ENCODE measurements around the gene CCDC68.

The CCDC68 gene

GRCh38 chr18:54880395-54881105 is 78.7 kb downstream of the CCDC68 start:
- Histone ChIP-seq H3K9me3 (replicated peaks; ENCODE audit: insufficient read depth, low read length) (no peaks in the 10 kb centered on the region), H3K36me3 (replicated peaks; ENCODE audit: insufficient read depth, low read length) (no peaks in the 10 kb centered on the region), H3K4me3 (ENCODE audit: low read length) (no peak overlapping the region), H3K9me2 (replicated peaks; ENCODE audit: insufficient read depth, low read length) (no peaks in the 10 kb centered on the region), H3K27me3 (replicated peaks; ENCODE audit: insufficient read depth, low read length) (no peaks in the 10 kb centered on the region), H3K79me2 (ENCODE audit: low read length) (no peaks in the 10 kb centered on the region), H3K27ac (ENCODE audit: low read length) (no peak overlapping the region), H3K4me1 (ENCODE audit: low read length) (no peaks in the 10 kb centered on the region), H4K20me1 (ENCODE audit: insufficient read depth, low read length) (no peaks in the 10 kb centered on the region), H3F3A (ENCODE audit: insufficient read depth, low read length) (no peaks in the 10 kb centered on the region), H2AFZ (ENCODE audit: low read length) (no peak overlapping the region), H3K9ac (ENCODE audit: low read length) (no peak overlapping the region), H3K4me2 (ENCODE audit: low read depth, low read length) (no peak overlapping the region)
- TF ChIP-seq EZH2 (optimal IDR thresholded peaks at IDR 0.05; ENCODE audit: low read depth, low read length) = no peak
- DNase-seq = no peak

DNA sequence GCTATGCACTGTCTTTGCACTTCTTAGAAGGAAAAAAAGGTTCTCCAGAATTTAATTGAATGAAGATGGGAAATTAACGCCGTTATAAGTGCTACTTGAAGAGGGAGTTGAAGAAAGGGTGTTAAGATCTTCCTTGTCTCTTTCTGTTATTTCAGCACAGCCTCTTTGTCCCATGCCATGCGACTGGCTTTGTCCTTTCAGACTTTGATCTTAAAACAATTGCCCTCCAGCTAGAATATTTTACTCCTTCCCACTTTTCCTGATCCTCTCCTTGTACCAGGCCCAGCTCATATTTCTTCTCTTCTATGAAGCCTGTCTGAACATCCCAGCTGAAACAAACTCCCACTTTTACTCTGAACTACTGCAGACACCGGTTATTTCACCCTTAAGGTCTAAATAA is 79.6 kb downstream of the CCDC68 start:
- no peaks in the 10 kb centered on the region for H3K9me3 ChIP-seq (replicated peaks; ENCODE audit: insufficient read depth, low read length)
- no peaks in the 10 kb centered on the region for H3F3A ChIP-seq (ENCODE audit: insufficient read depth, low read length)
- no peaks in the 10 kb centered on the region for H3K9me2 ChIP-seq (replicated peaks; ENCODE audit: insufficient read depth, low read length)
- no peak for TF ChIP-seq EZH2phosphoT487 (IDR thresholded peaks at IDR 0.05; ENCODE audit: low read length)
- no peak for TF ChIP-seq EZH2 (optimal IDR thresholded peaks at IDR 0.05; ENCODE audit: low read depth, low read length)
- TF ChIP-seq, protein P1, sequence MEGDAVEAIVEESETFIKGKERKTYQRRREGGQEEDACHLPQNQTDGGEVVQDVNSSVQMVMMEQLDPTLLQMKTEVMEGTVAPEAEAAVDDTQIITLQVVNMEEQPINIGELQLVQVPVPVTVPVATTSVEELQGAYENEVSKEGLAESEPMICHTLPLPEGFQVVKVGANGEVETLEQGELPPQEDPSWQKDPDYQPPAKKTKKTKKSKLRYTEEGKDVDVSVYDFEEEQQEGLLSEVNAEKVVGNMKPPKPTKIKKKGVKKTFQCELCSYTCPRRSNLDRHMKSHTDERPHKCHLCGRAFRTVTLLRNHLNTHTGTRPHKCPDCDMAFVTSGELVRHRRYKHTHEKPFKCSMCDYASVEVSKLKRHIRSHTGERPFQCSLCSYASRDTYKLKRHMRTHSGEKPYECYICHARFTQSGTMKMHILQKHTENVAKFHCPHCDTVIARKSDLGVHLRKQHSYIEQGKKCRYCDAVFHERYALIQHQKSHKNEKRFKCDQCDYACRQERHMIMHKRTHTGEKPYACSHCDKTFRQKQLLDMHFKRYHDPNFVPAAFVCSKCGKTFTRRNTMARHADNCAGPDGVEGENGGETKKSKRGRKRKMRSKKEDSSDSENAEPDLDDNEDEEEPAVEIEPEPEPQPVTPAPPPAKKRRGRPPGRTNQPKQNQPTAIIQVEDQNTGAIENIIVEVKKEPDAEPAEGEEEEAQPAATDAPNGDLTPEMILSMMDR (IDR thresholded peaks at IDR 0.05; ENCODE audit: low read length) = no peak
- H3K9ac ChIP-seq (ENCODE audit: low read length) = no peak overlapping the region
- no peak overlapping the region for H3K4me3 ChIP-seq (ENCODE audit: low read length)
- no peak overlapping the region for H3K27ac ChIP-seq (ENCODE audit: low read length)
- H3K4me1 ChIP-seq (ENCODE audit: low read length) = no peaks in the 10 kb centered on the region
- H2AFZ ChIP-seq (ENCODE audit: low read length) = no peak overlapping the region
- no peaks in the 10 kb centered on the region for H4K20me1 ChIP-seq (ENCODE audit: insufficient read depth, low read length)
- no peak for DNase-seq
- H3K27me3 ChIP-seq (replicated peaks; ENCODE audit: insufficient read depth, low read length) = no peaks in the 10 kb centered on the region
- no peaks in the 10 kb centered on the region for H3K79me2 ChIP-seq (ENCODE audit: low read length)
- no peak overlapping the region for H3K4me2 ChIP-seq (ENCODE audit: low read depth, low read length)
- H3K36me3 ChIP-seq (replicated peaks; ENCODE audit: insufficient read depth, low read length) = no peaks in the 10 kb centered on the region

GRCh38 chr18:54878659-54879358 is 80.5 kb downstream of the CCDC68 start:
- H3K36me3 ChIP-seq (replicated peaks; ENCODE audit: insufficient read depth, low read length) = no peaks in the 10 kb centered on the region
- H3K4me2 ChIP-seq (ENCODE audit: low read depth, low read length) = no peak overlapping the region
- no peaks in the 10 kb centered on the region for H3K4me1 ChIP-seq (ENCODE audit: low read length)
- no peak for DNase-seq
- H3K27me3 ChIP-seq (replicated peaks; ENCODE audit: insufficient read depth, low read length) = no peaks in the 10 kb centered on the region
- TF ChIP-seq EZH2 (optimal IDR thresholded peaks at IDR 0.05; ENCODE audit: low read depth, low read length) (no peak), EZH2phosphoT487 (IDR thresholded peaks at IDR 0.05; ENCODE audit: low read length) (no peak)
- TF ChIP-seq, protein P1 (IDR thresholded peaks at IDR 0.05; ENCODE audit: low read length) = no peak
- H3F3A ChIP-seq (ENCODE audit: insufficient read depth, low read length) = no peaks in the 10 kb centered on the region
- no peak overlapping the region for H3K27ac ChIP-seq (ENCODE audit: low read length)
- H3K4me3 ChIP-seq (ENCODE audit: low read length) = no peak overlapping the region
- no peak overlapping the region for H3K9ac ChIP-seq (ENCODE audit: low read length)
- no peaks in the 10 kb centered on the region for H3K79me2 ChIP-seq (ENCODE audit: low read length)
- no peak overlapping the region for H2AFZ ChIP-seq (ENCODE audit: low read length)
- H4K20me1 ChIP-seq (ENCODE audit: insufficient read depth, low read length) = no peaks in the 10 kb centered on the region
- H3K9me2 ChIP-seq (replicated peaks; ENCODE audit: insufficient read depth, low read length) = no peaks in the 10 kb centered on the region
- no peaks in the 10 kb centered on the region for H3K9me3 ChIP-seq (replicated peaks; ENCODE audit: insufficient read depth, low read length)

GRCh38 chr18:54878159-54878622 is 81.1 kb downstream of the CCDC68 start:
- Histone ChIP-seq H2AFZ (ENCODE audit: low read length) (no peak overlapping the region), H4K20me1 (ENCODE audit: insufficient read depth, low read length) (no peaks in the 10 kb centered on the region), H3K36me3 (replicated peaks; ENCODE audit: insufficient read depth, low read length) (no peaks in the 10 kb centered on the region), H3F3A (ENCODE audit: insufficient read depth, low read length) (no peaks in the 10 kb centered on the region), H3K27ac (ENCODE audit: low read length) (no peak overlapping the region), H3K9me3 (replicated peaks; ENCODE audit: insufficient read depth, low read length) (no peaks in the 10 kb centered on the region), H3K9me2 (replicated peaks; ENCODE audit: insufficient read depth, low read length) (no peaks in the 10 kb centered on the region), H3K4me2 (ENCODE audit: low read depth, low read length) (no peak overlapping the region), H3K4me3 (ENCODE audit: low read length) (no peak overlapping the region), H3K4me1 (ENCODE audit: low read length) (no peaks in the 10 kb centered on the region), H3K27me3 (replicated peaks; ENCODE audit: insufficient read depth, low read length) (no peaks in the 10 kb centered on the region), H3K9ac (ENCODE audit: low read length) (no peak overlapping the region), H3K79me2 (ENCODE audit: low read length) (no peaks in the 10 kb centered on the region)
- no peak for DNase-seq
- no peak for TF ChIP-seq EZH2phosphoT487 (IDR thresholded peaks at IDR 0.05; ENCODE audit: low read length)
- TF ChIP-seq, protein P1 (IDR thresholded peaks at IDR 0.05; ENCODE audit: low read length) = no peak
- no peak for TF ChIP-seq EZH2 (optimal IDR thresholded peaks at IDR 0.05; ENCODE audit: low read depth, low read length)

Measured in MM.1S (cell line).